Subcutaneous abdominal adipose tissue (tissue), 5 donors: ENCODE data around the gene CLIP4.

Source experiments
- H3K27ac ChIP-seq: one replicate; pipeline ENCODE4 v1.7.0; 2013; ENCODE audit warnings: low read depth, mild to moderate bottlenecking, inconsistent platforms, low read length, moderate library complexity
- H3K27me3 ChIP-seq, 5 donors: one replicate each; pipeline ENCODE4 v1.7.0; 2013; ENCODE audit warnings: low read length in 5 of 5, inconsistent platforms in 1 of 5; ENCODE audit not compliant: control insufficient read depth in 5 of 5, insufficient read depth in 4 of 5
- H3K36me3 ChIP-seq, 5 donors: one replicate each; pipeline ENCODE4 v1.7.0; 2013; ENCODE audit warnings: low read length in 5 of 5; ENCODE audit not compliant: control insufficient read depth in 5 of 5, insufficient read depth in 5 of 5
- H3K4me1 ChIP-seq, 5 donors: one replicate each; pipeline ENCODE4 v1.7.0; 2013; ENCODE audit warnings: low read length in 5 of 5, mild to moderate bottlenecking in 3 of 5, moderate library complexity in 1 of 5; ENCODE audit not compliant: control insufficient read depth in 5 of 5, insufficient read depth in 5 of 5
- H3K4me3 ChIP-seq, 5 donors: one replicate each; pipeline ENCODE4 v1.7.0; 2013; ENCODE audit warnings: low read length in 5 of 5, low read depth in 1 of 5
- H3K9ac ChIP-seq, 5 donors: one replicate each; pipeline ENCODE4 v1.7.0; 2013; ENCODE audit warnings: low read length in 5 of 5, mild to moderate bottlenecking in 4 of 5, moderate library complexity in 3 of 5
- H3K9me3 ChIP-seq, 5 donors: one replicate each; pipeline ENCODE4 v1.7.0; 2013; ENCODE audit warnings: low read length in 5 of 5; ENCODE audit not compliant: control insufficient read depth in 5 of 5
- donor health status: healthy.
- donor health status: healthy.
- donor health status: healthy.
- donor health status: healthy.
- donor health status: healthy.

CLIP4 gene

DNA sequence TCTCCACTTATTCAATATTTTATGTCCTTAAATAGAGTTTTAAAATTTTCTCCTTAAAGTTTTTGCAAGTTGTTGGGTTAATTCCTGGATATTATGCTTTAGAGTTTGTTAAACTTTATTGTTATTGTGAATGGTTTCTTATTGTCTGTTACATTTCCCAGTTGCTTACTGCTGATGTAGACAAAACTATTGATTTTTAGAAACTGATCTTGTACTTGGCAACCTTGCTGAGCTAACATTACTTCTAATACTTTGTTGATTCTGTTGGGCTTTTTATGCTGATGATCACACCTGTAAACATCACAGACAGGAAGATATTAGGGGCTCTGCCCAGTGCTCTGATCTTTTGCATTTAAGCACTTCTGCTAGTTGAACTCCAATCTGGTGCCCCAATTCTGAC is 2.8 kb upstream of the CLIP4 start:
- H3K36me3 ChIP-seq, result no peaks in the 10 kb centered on the region
- H3K27ac ChIP-seq, result no peak overlapping the region
- peaks cover 0 to 49% (median 32%) of the 10 kb centered on the region in 5 donors for H3K4me1 ChIP-seq
- peaks cover 0 to 3% (median 0%) of the 10 kb centered on the region in 5 donors for H3K27me3 ChIP-seq
- H3K4me3 ChIP-seq, result no peak overlapping the region
- no peak overlapping the region for H3K9ac ChIP-seq
- H3K9me3 ChIP-seq, result no peaks in the 10 kb centered on the region

DNA sequence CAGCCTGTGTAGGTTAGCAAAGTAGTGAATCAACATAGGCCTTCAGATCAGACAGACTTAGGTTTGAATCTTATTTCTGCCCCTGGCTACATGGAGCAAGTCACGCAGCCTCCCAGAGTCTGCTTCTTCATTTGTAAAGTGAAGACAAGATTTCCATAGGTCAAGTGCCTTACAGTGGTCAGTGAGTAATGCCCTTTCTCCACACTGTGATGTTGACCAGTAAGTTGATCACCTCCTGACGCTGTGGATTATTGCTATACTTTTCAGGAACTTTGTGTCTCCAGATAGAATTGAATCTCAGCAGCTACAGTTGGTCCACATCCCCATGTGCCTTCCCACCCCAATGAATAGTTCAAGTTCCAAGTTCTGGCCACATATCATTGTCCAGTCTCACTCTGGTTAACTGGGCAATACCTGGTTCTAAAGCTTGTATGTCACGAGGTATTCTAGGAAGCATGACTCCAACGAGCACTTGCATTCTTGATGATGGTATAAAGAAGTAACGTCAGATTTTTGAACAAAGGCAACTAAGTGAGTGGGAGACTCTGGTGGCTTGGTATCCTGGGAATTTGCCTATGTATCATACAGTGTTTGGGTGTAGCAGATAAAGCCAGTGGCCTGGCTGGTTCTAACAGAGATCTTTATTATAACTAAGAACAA is 2.1 kb upstream of the CLIP4 start:
- no peak overlapping the region for H3K4me3 ChIP-seq
- no peak overlapping the region for H3K9ac ChIP-seq
- no peaks in the 10 kb centered on the region for H3K9me3 ChIP-seq
- H3K27ac ChIP-seq, result no peak overlapping the region
- H3K27me3 ChIP-seq, result peaks cover 0 to 3% (median 0%) of the 10 kb centered on the region in 5 donors
- H3K4me1 ChIP-seq, result peaks cover 0 to 54% (median 35%) of the 10 kb centered on the region in 5 donors
- H3K36me3 ChIP-seq, result no peaks in the 10 kb centered on the region

DNA sequence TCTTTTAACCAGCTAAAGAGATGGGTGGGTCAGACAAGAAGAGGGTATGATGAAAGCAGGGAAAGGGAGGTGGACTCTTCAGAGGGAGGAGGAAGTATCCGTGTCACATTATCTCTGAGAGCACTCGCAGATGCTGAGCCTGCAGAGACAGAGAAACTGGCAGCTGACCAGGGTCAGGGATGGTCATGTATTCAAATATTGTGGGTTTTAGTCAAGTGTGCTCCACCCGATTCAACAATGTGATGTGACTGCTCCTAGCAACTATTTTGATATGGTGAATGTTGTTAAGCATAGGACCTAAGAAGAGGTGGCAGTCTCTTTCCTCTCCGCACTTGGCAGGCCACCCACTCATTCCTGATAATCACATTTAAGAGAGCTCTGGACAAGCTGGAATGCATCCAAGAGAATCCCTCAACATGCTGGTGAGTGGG is 1.3 kb upstream of the CLIP4 start:
- Histone ChIP-seq H3K9ac (no peak overlapping the region), H3K27me3 (peaks cover 0 to 3% (median 0%) of the 10 kb centered on the region in 5 donors), H3K4me3 (no peak overlapping the region), H3K4me1 (peaks cover 0 to 48% (median 35%) of the 10 kb centered on the region in 5 donors), H3K36me3 (no peaks in the 10 kb centered on the region), H3K27ac (peak overlapping the region; percentile 79), H3K9me3 (no peaks in the 10 kb centered on the region)

DNA sequence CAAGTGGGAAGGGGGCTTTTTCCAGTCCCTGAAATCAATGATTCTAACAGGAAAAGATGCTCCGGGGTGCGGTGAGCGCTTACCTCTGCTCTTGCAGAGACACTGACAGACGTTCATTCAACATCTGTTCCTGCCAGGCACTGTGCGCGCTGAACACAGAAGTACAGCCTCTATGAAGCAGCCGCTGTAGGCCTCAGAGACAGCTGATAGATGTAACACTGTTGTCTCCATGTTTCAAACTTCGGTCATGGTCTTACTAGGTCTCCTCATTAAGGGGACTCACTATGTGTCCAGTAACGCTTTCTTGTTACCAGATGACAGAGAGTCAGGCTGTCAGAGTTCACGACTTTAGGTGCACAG is 649 bp upstream of the CLIP4 start:
- Histone ChIP-seq H3K27ac (peak overlapping the region; percentile 79), H3K9ac (peak overlapping the region in 4 of 5 donors; percentile 12 to 78 (median 64)), H3K4me3 (peak overlapping the region; percentile 41 to 83 (median 62)), H3K36me3 (no peaks in the 10 kb centered on the region), H3K4me1 (peaks cover 0 to 46% (median 35%) of the 10 kb centered on the region in 5 donors), H3K9me3 (no peaks in the 10 kb centered on the region), H3K27me3 (peaks cover 0 to 3% (median 0%) of the 10 kb centered on the region in 5 donors)

DNA sequence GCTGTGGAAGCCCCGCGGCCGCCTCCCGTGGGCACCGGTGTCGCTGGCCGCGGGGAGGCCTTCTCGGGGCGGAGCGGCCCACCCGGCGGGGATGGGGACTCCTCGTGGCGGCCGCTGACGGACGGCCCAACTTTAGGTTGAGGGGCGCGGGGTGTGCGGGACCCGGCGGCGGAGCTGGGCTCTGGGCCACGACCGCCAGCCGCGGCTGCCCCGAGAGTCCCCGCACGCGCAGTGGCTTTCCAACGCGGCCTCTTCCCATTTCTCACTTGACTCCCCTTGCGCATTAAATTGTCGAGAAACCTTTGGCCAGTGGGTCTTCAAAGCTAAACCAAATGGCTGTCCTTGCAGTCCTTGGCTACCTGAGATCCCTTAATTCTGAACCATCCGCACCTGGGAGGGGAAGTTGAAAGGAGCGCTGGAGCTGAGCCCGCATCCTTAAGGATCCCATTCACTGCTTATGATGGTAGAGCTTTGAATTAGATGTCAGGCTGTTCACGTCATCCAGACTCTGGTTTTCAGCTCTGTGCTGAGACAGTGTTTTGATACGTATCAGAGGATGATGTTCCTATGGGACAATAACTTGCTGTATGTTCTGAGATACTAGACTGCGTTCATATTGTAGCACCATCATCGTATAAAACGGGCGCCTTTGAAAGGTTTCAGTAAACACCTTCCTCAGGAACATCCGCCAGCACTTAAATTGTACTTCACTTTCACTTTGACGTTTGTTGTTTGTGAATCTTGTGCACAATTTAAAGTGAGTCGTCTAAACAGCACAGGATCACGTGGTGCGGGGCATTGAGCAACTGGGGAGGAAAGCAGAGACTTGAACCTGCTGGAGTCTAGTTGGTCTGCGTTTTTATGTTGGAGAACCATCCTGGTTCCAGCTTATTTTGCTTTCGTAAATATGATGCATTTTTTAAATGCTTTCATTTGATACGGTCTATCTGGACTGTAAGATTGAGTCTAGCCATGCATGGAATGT is 874 bp downstream of the CLIP4 start:
- peaks cover 0 to 3% (median 0%) of the 10 kb centered on the region in 5 donors for H3K27me3 ChIP-seq
- no peaks in the 10 kb centered on the region for H3K9me3 ChIP-seq
- H3K27ac ChIP-seq, result peak overlapping the region; percentile 80
- peak overlapping the region; percentile 6 to 89 (median 75) for H3K9ac ChIP-seq
- H3K36me3 ChIP-seq, result no peaks in the 10 kb centered on the region
- H3K4me3 ChIP-seq, result peak overlapping the region; percentile 60 to 98 (median 81)
- peaks cover 0 to 36% (median 31%) of the 10 kb centered on the region in 5 donors for H3K4me1 ChIP-seq

DNA sequence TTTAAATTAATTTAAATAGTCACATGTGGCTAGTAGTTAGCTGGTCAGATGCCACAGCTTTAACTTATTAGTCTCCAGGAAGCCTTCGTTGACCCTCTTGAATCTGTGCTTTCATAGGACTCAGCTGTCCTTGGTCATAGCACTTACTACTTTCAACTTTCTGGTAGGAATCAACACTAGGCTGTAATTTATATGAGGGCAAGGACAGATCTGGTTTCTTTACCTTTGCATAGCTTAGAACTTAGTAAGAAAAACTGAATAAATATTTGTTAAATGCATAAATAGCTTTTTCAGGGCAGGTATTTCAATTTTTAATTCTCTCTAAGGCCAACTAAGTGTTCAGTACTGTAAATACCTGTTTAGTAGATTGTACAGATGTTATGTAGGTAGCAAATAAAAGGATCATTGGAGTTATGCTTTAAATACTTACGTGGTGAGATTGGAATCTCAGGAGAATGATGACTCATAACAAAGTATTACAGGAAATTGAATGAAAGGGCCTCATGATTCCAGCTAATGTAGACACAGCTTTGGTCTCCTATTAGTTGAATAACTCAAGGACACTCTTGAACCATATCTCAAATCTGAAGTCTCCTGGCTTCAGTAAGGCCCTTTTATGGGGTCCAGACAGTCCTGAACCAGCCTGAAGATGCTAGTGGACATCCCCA is 2.6 kb downstream of the CLIP4 start:
- Histone ChIP-seq H3K4me3 (no peak overlapping the region), H3K4me1 (peaks cover 0 to 33% (median 28%) of the 10 kb centered on the region in 5 donors), H3K36me3 (peaks cover 0 to 10% (median 4%) of the 10 kb centered on the region in 5 donors), H3K27me3 (peaks cover 0 to 3% (median 0%) of the 10 kb centered on the region in 5 donors), H3K27ac (peak overlapping the region; percentile 80), H3K9ac (peak overlapping the region in 2 of 5 donors; percentile 7 to 47), H3K9me3 (no peaks in the 10 kb centered on the region)

DNA sequence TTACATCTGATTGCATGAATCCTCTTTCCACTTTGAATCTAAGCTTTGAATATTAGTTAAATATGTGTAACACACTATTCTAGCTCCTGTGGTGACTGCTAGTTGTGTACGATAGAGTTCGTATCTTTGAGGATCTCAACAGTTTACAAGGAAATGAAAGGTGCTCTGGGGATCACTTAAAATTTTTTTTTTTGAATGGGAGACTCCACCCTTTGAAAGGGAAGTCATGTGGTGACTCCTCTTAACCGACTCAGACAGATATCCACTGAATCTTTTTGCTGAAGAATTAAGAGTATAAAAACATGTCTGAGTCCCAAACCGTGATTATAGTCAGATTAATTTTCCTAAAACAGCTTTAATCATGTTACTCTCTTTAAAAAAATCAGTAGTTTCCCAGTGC is 4.0 kb downstream of the CLIP4 start:
- Histone ChIP-seq H3K36me3 (peaks cover 0 to 17% (median 4%) of the 10 kb centered on the region in 5 donors), H3K4me1 (peaks cover 0 to 32% (median 23%) of the 10 kb centered on the region in 5 donors), H3K27me3 (peaks cover 0 to 3% (median 0%) of the 10 kb centered on the region in 5 donors), H3K9me3 (peaks cover 0 to 3% (median 0%) of the 10 kb centered on the region in 5 donors), H3K27ac (peak overlapping the region; percentile 6), H3K9ac (no peak overlapping the region), H3K4me3 (no peak overlapping the region)

DNA sequence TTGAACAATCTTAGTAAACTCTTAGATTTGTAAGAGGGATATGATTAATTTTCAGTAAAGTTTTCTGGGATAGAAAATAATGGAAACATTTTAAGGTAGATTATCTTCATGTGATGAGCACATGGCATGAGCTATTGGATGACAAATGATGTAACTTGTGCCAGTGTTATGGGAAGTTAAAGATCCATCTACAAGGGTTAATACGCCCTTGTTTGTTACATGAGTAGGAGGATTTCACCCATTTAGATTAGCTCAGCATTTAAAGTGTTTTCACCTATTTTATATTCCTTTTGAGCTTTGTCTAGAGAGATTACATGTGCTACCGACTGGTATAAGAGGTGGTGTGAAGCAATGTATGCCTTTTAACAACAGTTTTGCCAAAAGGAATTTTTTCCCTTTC is 5.6 kb downstream of the CLIP4 start:
- H3K9ac ChIP-seq, result no peak overlapping the region
- no peak overlapping the region for H3K27ac ChIP-seq
- H3K4me3 ChIP-seq, result no peak overlapping the region
- no peaks in the 10 kb centered on the region for H3K27me3 ChIP-seq
- peaks cover 0 to 5% (median 4%) of the 10 kb centered on the region in 5 donors for H3K9me3 ChIP-seq
- peaks cover 0 to 17% (median 11%) of the 10 kb centered on the region in 5 donors for H3K36me3 ChIP-seq
- peaks cover 0 to 23% (median 13%) of the 10 kb centered on the region in 5 donors for H3K4me1 ChIP-seq

DNA sequence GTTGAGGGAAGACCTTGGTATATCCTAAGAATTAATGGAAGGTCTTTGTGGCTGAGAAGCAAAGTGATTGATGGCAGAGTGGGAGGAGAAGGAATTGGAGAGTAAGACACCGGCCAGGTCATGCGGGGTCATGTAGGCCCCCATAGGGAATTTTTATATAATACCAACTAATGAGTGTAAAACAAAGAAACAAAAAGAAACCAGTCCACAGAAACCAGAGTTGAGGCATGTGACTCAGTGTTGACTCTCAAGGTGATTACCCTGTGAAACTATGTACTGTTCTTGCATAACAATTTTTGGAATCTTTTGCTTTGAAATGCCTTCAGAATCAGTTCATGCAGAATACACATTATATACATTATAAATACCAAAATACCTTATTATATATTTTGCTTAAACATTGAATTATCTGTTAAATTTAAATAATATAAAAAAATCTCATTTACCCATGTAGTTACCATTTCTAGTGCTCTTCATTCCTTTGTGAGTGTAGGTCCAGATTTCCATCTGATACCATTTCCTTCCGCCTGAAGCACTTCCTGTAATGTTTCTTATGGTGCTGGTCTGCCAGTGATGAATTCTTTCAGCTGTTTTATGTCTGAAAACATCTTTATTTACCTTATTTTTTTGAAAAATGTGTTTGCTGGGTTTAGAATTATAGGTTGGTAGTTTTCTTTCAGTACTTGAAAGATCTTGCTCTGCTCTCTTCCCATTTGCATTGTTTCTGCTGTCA is 8.6 kb downstream of the CLIP4 start:
- Histone ChIP-seq H3K4me3 (no peak overlapping the region), H3K36me3 (peaks cover 0 to 17% (median 11%) of the 10 kb centered on the region in 5 donors), H3K27me3 (no peaks in the 10 kb centered on the region), H3K9ac (no peak overlapping the region), H3K9me3 (peaks cover 0 to 5% (median 4%) of the 10 kb centered on the region in 5 donors), H3K27ac (no peak overlapping the region), H3K4me1 (no peaks in the 10 kb centered on the region)
